ENCODE results near the gene EDC3. TPM values are rescaled to one million over a fixed set of nuclear protein-coding genes. Genes with fewer than 3 reads are reported as not detected.

EDC3 gene
- total and polyA plus RNA-seq, 9 of the 15 experiments (the other 6 are each of a cell fraction or from before 2014, with no cell fraction given): 11.7 to 63.9 (median 32.8) TPM

DNA sequence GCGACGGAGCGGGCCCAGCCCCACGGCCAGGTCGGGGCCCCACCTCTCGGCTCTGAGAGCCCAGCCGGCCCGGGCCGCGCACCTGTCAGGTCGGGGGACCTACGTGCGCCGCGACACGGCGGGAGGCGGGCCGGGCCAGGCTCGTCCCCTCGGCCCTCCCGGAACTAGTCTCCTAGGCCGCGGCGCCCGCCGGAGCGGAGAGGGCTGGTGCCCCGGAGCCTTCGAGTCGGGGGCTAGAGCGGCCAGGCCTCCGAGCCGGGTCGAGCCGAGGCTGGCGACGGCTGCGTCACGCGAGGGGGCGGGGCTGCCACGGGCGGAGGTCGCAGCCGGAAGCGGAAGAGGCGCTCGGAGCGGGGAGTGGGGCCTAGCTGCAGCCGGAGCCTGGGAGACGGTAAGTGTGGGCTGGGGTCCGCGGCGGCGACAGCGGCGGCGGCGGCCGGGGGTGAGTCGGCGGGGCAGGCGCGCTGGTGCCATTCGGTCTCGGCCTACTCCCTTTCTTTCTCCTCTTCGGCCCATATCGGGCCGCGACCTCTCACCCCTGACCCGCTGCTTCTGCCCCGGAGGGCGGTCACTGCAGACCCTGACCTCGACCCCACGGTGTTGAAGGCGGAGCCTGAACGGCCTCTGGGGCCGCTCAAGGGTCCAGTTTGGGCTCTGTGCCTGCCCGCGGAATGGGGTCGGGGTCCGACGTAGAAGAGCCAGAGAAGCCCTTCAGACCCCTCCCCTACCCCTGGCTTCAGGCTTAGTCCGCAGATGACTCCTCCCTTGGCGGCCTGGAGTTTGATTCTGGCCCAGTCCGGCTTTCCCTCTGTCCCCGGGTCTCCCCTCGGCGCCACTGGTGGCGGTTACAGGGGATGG, 80.1 kb downstream of the EDC3 start, which contains the start of gene CLK3 (continued):
- TF ChIP-seq, protein P1, sequence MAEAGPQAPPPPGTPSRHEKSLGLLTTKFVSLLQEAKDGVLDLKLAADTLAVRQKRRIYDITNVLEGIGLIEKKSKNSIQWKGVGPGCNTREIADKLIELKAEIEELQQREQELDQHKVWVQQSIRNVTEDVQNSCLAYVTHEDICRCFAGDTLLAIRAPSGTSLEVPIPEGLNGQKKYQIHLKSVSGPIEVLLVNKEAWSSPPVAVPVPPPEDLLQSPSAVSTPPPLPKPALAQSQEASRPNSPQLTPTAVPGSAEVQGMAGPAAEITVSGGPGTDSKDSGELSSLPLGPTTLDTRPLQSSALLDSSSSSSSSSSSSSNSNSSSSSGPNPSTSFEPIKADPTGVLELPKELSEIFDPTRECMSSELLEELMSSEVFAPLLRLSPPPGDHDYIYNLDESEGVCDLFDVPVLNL (CRISPR knock-in tag; IDR thresholded peaks at IDR 0.05; ENCODE audit: low read depth): no peak
- TF ChIP-seq ZFPM2 (CRISPR knock-in tag; IDR thresholded peaks at IDR 0.05) (no peak), HNRNPK (IDR thresholded peaks at IDR 0.05; ENCODE audit: low read depth, low read length, poor library complexity, severe bottlenecking) (peak; percentile 66), SPI1 (IDR thresholded peaks at IDR 0.05; ENCODE audit: borderline replicate concordance, low read depth, low read length) (no peak), EZH2 (IDR thresholded peaks at IDR 0.05; ENCODE audit: borderline replicate concordance, low read depth, low read length) (no peak), L3MBTL2 (IDR thresholded peaks at IDR 0.05) (peak; percentile 52), CC2D1A (IDR thresholded peaks at IDR 0.05) (no peak), SRF (CRISPR knock-in tag; IDR thresholded peaks at IDR 0.05) (no peak), TAF7 (tag; IDR thresholded peaks at IDR 0.05) (no peak), MAFK (IDR thresholded peaks at IDR 0.05; ENCODE audit: low read length) (no peak), HNRNPH1 (optimal IDR thresholded peaks at IDR 0.05; ENCODE audit: low read depth, low read length) (no peak), ZNF79 (CRISPR knock-in tag; IDR thresholded peaks at IDR 0.05; ENCODE audit: low read depth) (no peak), LCOR (CRISPR knock-in tag; IDR thresholded peaks at IDR 0.05) (no peak), FOXA1 (IDR thresholded peaks at IDR 0.05; ENCODE audit: borderline replicate concordance) (no peak), SIRT6 (IDR thresholded peaks at IDR 0.05; ENCODE audit: low read depth, low read length) (no peak), PRPF4 (IDR thresholded peaks at IDR 0.05; ENCODE audit: insufficient read depth, low read depth, low read length, poor library complexity, severe bottlenecking) (no peak), CREM (IDR thresholded peaks at IDR 0.05; ENCODE audit: low read depth) (peak; percentile 97), TARDBP (IDR thresholded peaks at IDR 0.05) (no peak), TCF7 (IDR thresholded peaks at IDR 0.05; ENCODE audit: borderline replicate concordance) (no peak), ZNF586 (CRISPR knock-in tag; conservative IDR thresholded peaks at IDR 0.05) (no peak), PTRF (tag; IDR thresholded peaks at IDR 0.05) (no peak), ZSCAN29 (IDR thresholded peaks at IDR 0.05) (no peak), CBFA2T3 (IDR thresholded peaks at IDR 0.05) (no peak)
- TF ChIP-seq, protein P2, sequence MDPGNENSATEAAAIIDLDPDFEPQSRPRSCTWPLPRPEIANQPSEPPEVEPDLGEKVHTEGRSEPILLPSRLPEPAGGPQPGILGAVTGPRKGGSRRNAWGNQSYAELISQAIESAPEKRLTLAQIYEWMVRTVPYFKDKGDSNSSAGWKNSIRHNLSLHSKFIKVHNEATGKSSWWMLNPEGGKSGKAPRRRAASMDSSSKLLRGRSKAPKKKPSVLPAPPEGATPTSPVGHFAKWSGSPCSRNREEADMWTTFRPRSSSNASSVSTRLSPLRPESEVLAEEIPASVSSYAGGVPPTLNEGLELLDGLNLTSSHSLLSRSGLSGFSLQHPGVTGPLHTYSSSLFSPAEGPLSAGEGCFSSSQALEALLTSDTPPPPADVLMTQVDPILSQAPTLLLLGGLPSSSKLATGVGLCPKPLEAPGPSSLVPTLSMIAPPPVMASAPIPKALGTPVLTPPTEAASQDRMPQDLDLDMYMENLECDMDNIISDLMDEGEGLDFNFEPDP (CRISPR knock-in tag; IDR thresholded peaks at IDR 0.05): no peak
- TF ChIP-seq, protein P3, sequence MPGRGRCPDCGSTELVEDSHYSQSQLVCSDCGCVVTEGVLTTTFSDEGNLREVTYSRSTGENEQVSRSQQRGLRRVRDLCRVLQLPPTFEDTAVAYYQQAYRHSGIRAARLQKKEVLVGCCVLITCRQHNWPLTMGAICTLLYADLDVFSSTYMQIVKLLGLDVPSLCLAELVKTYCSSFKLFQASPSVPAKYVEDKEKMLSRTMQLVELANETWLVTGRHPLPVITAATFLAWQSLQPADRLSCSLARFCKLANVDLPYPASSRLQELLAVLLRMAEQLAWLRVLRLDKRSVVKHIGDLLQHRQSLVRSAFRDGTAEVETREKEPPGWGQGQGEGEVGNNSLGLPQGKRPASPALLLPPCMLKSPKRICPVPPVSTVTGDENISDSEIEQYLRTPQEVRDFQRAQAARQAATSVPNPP (IDR thresholded peaks at IDR 0.05; ENCODE audit: borderline replicate concordance, insufficient read depth, insufficient read length): no peak
- TF ChIP-seq, protein P4, sequence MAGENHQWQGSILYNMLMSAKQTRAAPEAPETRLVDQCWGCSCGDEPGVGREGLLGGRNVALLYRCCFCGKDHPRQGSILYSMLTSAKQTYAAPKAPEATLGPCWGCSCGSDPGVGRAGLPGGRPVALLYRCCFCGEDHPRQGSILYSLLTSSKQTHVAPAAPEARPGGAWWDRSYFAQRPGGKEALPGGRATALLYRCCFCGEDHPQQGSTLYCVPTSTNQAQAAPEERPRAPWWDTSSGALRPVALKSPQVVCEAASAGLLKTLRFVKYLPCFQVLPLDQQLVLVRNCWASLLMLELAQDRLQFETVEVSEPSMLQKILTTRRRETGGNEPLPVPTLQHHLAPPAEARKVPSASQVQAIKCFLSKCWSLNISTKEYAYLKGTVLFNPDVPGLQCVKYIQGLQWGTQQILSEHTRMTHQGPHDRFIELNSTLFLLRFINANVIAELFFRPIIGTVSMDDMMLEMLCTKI (IDR thresholded peaks at IDR 0.05; ENCODE audit: partially characterized antibody): no peak

All from K562 (cell line).